HEK293 (cell line): ENCODE measurements around the gene TMEM184B.

Experiments
- CTCF ChIA-PET: fragments of 350-600 bp; formaldehyde crosslinking; extraction: SDS; loops from one replicate; lab custom pipeline; 2021; ENCODE audit warnings: antibody characterized with exemption; lab: Yijun Ruan, JAX
- POLR2A ChIA-PET: fragments of 300-600 bp; formaldehyde crosslinking; extraction: SDS; loops from one replicate; lab custom pipeline; 2020; ENCODE audit warnings: antibody characterized with exemption, inconsistent platforms; lab: Yijun Ruan, JAX
- H3K27ac ChIP-seq: fragments of 200-500 bp; sonication (Bioruptor generic); 2 replicates; pipeline ENCODE4 v1.5.1; 2014; ENCODE audit warnings: low read depth, low read length, control low read depth, inconsistent platforms; ENCODE audit errors: extremely low read depth
- H3K36me3 ChIP-seq, 2 experiments: fragments of 200-500 bp in 1 of 2; sonication (Bioruptor generic) in 1 of 2; 1 replicate in 1 of 2; 2 replicates in 1 of 2; pipeline ENCODE4 v1.5.1; 2014 to 2017; ENCODE audit warnings: inconsistent platforms in 2 of 2, low read length in 2 of 2; ENCODE audit not compliant: control insufficient read depth in 2 of 2, insufficient read depth in 1 of 2
- H3K4me1 ChIP-seq: fragments of 200-500 bp; sonication (Bioruptor generic); 2 replicates; pipeline ENCODE4 v1.5.1; 2014; ENCODE audit warnings: mild to moderate bottlenecking, low read length, inconsistent platforms; ENCODE audit not compliant: control insufficient read depth, insufficient read depth
- H3K4me3 ChIP-seq: 2 replicates; pipeline ENCODE4 v1.5.1; 2011; ENCODE audit warnings: low read depth, mild to moderate bottlenecking, control low read depth, low read length, moderate library complexity
- H3K9me3 ChIP-seq: fragments of 200-500 bp; sonication (Bioruptor generic); 2 replicates; pipeline ENCODE4 v1.5.1; 2014; ENCODE audit warnings: low read depth, low read length, inconsistent platforms; ENCODE audit not compliant: control insufficient read depth, insufficient read depth
- BCL11A ChIP-seq: fragments of 450-650 bp; formaldehyde crosslinking; IDR thresholded peaks from 2 replicates; pipeline ENCODE4 v1.5.1; 2016; ENCODE audit warnings: low read depth, missing biosample characterization, missing genetic modification characterization
- EGR2 ChIP-seq: fragments of 450-650 bp; formaldehyde crosslinking; IDR thresholded peaks from 2 replicates; pipeline ENCODE4 v1.5.1; 2016; ENCODE audit warnings: low read depth, missing biosample characterization, missing genetic modification characterization
- GLIS1 ChIP-seq: fragments of 450-650 bp; formaldehyde crosslinking; IDR thresholded peaks from 2 replicates; pipeline ENCODE4 v1.5.1; 2016; ENCODE audit warnings: missing biosample characterization, missing genetic modification characterization
- HOXC10 ChIP-seq: sonication (generic); formaldehyde crosslinking; IDR thresholded peaks from 2 replicates; pipeline ENCODE4 v1.8.1; 2023; ENCODE audit warnings: mild to moderate bottlenecking, missing genetic modification reagents
- SCRT1 ChIP-seq: fragments of 450-650 bp; formaldehyde crosslinking; IDR thresholded peaks from 2 replicates; pipeline ENCODE4 v1.5.1; 2016; ENCODE audit warnings: missing biosample characterization, missing genetic modification characterization, borderline replicate concordance
- WT1 ChIP-seq: fragments of 450-650 bp; formaldehyde crosslinking; IDR thresholded peaks from 2 replicates; pipeline ENCODE4 v1.5.1; 2016; ENCODE audit warnings: missing biosample characterization, missing genetic modification characterization
- ZBTB21 ChIP-seq: fragments of 450-650 bp; formaldehyde crosslinking; IDR thresholded peaks from 2 replicates; pipeline ENCODE4 v1.5.1; 2017; ENCODE audit warnings: missing biosample characterization, missing genetic modification characterization
- ZFHX2 ChIP-seq: fragments of 450-650 bp; formaldehyde crosslinking; conservative IDR thresholded peaks from 2 replicates; pipeline ENCODE4 v1.5.1; 2016; ENCODE audit warnings: missing biosample characterization, missing genetic modification characterization
- ZNF2 ChIP-seq: fragments of 450-650 bp; formaldehyde crosslinking; IDR thresholded peaks from 2 replicates; pipeline ENCODE4 v1.5.1; 2016; ENCODE audit warnings: missing biosample characterization, missing genetic modification characterization
- ZNF202 ChIP-seq: fragments of 450-650 bp; formaldehyde crosslinking; IDR thresholded peaks from 2 replicates; pipeline ENCODE4 v1.5.1; 2016; ENCODE audit warnings: missing biosample characterization, missing genetic modification characterization, borderline replicate concordance
- ZNF214 ChIP-seq: fragments of 450-650 bp; formaldehyde crosslinking; IDR thresholded peaks from 2 replicates; pipeline ENCODE4 v1.5.1; 2017; ENCODE audit warnings: missing biosample characterization, mild to moderate bottlenecking, missing genetic modification characterization, borderline replicate concordance
- ZNF221 ChIP-seq: fragments of 450-650 bp; formaldehyde crosslinking; IDR thresholded peaks from 2 replicates; pipeline ENCODE4 v1.5.1; 2017; ENCODE audit warnings: missing biosample characterization, missing genetic modification characterization, borderline replicate concordance
- ZNF223 ChIP-seq: fragments of 450-650 bp; formaldehyde crosslinking; IDR thresholded peaks from 2 replicates; pipeline ENCODE4 v1.5.1; 2016; ENCODE audit warnings: missing biosample characterization, missing genetic modification characterization
- ZNF239 ChIP-seq: fragments of 450-650 bp; formaldehyde crosslinking; IDR thresholded peaks from 2 replicates; pipeline ENCODE4 v1.5.1; 2016; ENCODE audit warnings: missing biosample characterization, missing genetic modification characterization
- ZNF426 ChIP-seq: fragments of 450-650 bp; formaldehyde crosslinking; IDR thresholded peaks from 2 replicates; pipeline ENCODE4 v1.5.1; 2017; ENCODE audit warnings: missing biosample characterization, missing genetic modification characterization, mild to moderate bottlenecking, inconsistent platforms, moderate library complexity
- ZNF473 ChIP-seq: fragments of 450-650 bp; formaldehyde crosslinking; IDR thresholded peaks from 2 replicates; pipeline ENCODE4 v1.5.1; 2017; ENCODE audit warnings: missing biosample characterization, missing genetic modification characterization
- ZNF529 ChIP-seq: fragments of 450-650 bp; formaldehyde crosslinking; IDR thresholded peaks from 2 replicates; pipeline ENCODE4 v1.5.1; 2017; ENCODE audit warnings: missing genetic modification characterization, missing biosample characterization; ENCODE audit not compliant: insufficient replicate concordance
- ZNF585B ChIP-seq: fragments of 450-650 bp; formaldehyde crosslinking; IDR thresholded peaks from 2 replicates; pipeline ENCODE4 v1.5.1; 2016; ENCODE audit warnings: missing biosample characterization, missing genetic modification characterization
- ZNF629 ChIP-seq: fragments of 450-650 bp; formaldehyde crosslinking; IDR thresholded peaks from 2 replicates; pipeline ENCODE4 v1.5.1; 2017; ENCODE audit warnings: missing biosample characterization, missing genetic modification characterization
- ZNF639 ChIP-seq: fragments of 450-650 bp; formaldehyde crosslinking; IDR thresholded peaks from 2 replicates; pipeline ENCODE4 v1.5.1; 2016; ENCODE audit warnings: missing biosample characterization, missing genetic modification characterization
- ZNF654 ChIP-seq: fragments of 450-650 bp; formaldehyde crosslinking; IDR thresholded peaks from 2 replicates; pipeline ENCODE4 v1.5.1; 2016; ENCODE audit warnings: low read depth, missing biosample characterization, missing genetic modification characterization
- ZNF670 ChIP-seq: fragments of 450-650 bp; formaldehyde crosslinking; IDR thresholded peaks from 2 replicates; pipeline ENCODE4 v1.5.1; 2016; ENCODE audit warnings: missing biosample characterization, missing genetic modification characterization, low read depth
- ZNF777 ChIP-seq: fragments of 450-650 bp; formaldehyde crosslinking; IDR thresholded peaks from 2 replicates; pipeline ENCODE4 v1.5.1; 2017; ENCODE audit warnings: missing biosample characterization, missing genetic modification characterization, borderline replicate concordance
- ZSCAN30 ChIP-seq: fragments of 450-650 bp; IDR thresholded peaks from 2 replicates; pipeline ENCODE4 v1.5.1; 2018; ENCODE audit warnings: missing biosample characterization, mild to moderate bottlenecking, missing genetic modification characterization, moderate library complexity
- TF ChIP-seq, protein P1 (sequence below): fragments of 450-650 bp; formaldehyde crosslinking; conservative IDR thresholded peaks from 2 replicates; pipeline ENCODE4 v1.5.1; 2016; ENCODE audit warnings: low read depth, missing biosample characterization, missing genetic modification characterization
- TF ChIP-seq, protein P2 (sequence below): fragments of 450-650 bp; formaldehyde crosslinking; IDR thresholded peaks from 2 replicates; pipeline ENCODE4 v1.5.1; 2016; ENCODE audit warnings: missing biosample characterization, missing genetic modification characterization, borderline replicate concordance

The TMEM184B gene

DNA sequence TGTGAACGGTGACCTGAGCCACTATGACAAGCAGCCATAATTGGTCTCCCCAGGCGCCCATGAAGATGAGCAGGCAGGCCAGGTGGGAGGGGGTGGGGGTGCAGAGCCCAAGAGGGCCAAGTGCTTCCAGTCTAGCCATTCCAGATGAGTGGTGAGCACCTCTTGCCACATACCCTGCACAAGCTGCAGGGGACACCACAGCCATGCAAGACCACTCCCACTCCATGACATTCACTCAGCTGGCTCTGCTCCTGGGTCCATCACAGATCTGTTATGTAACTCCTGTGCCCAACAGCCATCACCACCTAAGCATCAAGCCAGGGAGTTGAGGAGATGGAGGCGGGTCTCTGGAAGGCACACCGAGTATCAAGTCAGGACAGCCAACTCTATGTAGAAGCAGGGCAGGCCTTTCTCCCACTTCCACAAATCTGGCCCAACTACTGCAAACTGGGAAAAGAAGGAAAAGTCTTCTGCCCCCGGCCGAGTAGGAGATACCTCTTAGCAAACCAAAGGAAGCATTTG lies 8.4 kb downstream of the TMEM184B start:
- Histone ChIP-seq H3K27ac (no peak overlapping the region), H3K36me3 (peaks cover 0 to 25% of the 10 kb centered on the region in 2 experiments; a peak in 2 of 3 replicates), H3K4me3 (no peak overlapping the region), H3K9me3 (no peaks in the 10 kb centered on the region), H3K4me1 (no peaks in the 10 kb centered on the region)
- no peak for TF ChIP-seq ZBTB21 (tag by site-specific recombination)
- no peak for TF ChIP-seq ZNF639 (tag by site-specific recombination)
- no peak for TF ChIP-seq WT1 (tag by site-specific recombination)
- TF ChIP-seq SCRT1 (tag by site-specific recombination) = no peak
- TF ChIP-seq ZNF670 = no peak
- TF ChIP-seq, protein P1, sequence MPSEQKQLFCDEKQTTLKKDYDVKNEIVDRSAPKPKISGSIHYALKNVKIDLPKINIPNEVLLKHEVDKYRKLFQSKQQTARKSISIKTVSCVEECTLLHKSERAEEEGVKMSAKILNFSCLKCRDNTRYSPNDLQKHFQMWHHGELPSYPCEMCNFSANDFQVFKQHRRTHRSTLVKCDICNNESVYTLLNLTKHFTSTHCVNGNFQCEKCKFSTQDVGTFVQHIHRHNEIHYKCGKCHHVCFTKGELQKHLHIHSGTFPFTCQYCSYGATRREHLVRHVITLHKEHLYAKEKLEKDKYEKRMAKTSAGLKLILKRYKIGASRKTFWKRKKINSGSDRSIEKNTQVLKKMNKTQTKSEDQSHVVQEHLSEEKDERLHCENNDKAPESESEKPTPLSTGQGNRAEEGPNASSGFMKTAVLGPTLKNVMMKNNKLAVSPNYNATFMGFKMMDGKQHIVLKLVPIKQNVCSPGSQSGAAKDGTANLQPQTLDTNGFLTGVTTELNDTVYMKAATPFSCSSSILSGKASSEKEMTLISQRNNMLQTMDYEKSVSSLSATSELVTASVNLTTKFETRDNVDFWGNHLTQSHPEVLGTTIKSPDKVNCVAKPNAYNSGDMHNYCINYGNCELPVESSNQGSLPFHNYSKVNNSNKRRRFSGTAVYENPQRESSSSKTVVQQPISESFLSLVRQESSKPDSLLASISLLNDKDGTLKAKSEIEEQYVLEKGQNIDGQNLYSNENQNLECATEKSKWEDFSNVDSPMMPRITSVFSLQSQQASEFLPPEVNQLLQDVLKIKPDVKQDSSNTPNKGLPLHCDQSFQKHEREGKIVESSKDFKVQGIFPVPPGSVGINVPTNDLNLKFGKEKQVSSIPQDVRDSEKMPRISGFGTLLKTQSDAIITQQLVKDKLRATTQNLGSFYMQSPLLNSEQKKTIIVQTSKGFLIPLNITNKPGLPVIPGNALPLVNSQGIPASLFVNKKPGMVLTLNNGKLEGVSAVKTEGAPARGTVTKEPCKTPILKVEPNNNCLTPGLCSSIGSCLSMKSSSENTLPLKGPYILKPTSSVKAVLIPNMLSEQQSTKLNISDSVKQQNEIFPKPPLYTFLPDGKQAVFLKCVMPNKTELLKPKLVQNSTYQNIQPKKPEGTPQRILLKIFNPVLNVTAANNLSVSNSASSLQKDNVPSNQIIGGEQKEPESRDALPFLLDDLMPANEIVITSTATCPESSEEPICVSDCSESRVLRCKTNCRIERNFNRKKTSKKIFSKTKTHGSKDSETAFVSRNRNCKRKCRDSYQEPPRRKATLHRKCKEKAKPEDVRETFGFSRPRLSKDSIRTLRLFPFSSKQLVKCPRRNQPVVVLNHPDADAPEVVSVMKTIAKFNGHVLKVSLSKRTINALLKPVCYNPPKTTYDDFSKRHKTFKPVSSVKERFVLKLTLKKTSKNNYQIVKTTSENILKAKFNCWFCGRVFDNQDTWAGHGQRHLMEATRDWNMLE = no peak
- TF ChIP-seq ZNF223 (tag by site-specific recombination) = no peak
- TF ChIP-seq BCL11A (tag by site-specific recombination) = no peak
- TF ChIP-seq GLIS1 (tag by site-specific recombination) = no peak
- TF ChIP-seq ZNF629 (tag by site-specific recombination) = no peak
- CTCF ChIA-PET = no interaction called here
- POLR2A ChIA-PET = no interaction called here

DNA sequence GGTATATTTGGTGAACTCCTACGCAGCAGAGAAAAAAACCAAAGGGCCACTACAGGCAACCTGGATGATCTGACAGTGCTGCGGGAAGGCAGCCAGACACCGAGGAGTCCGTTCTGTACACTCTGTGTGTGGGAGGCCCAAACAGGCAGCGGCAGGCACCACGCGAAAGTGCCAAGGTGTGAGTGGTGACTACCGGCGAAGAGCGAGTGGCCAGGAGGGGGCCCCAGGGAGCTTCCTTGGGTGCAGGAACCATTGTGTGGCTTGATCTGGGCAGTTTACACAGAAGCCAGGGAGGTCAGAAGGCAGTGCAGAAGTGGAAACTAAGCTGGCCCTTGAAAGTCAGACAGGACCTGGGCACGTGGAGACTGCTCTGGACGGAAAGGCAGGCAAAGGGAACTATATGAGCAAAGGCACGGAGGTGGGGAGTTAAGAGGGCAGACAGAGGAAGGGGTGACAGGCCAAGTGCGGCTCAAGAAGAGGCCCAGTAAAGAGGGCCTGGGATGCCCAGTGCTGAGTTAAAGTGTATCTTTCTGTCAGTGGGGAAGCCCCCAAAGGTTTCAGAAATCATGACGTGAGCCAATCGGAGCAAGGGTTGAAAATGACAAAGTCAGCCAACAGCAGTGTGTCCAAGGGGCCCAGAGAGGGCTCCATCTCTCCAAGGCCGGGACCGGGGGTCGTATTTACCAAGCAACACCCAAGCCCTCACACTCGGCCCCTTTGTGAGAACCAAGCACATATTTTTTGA lies 10.6 kb downstream of the TMEM184B start:
- Histone ChIP-seq H3K4me1 (peaks cover 9% of the 10 kb centered on the region), H3K27ac (no peak overlapping the region)
- CTCF ChIA-PET = interaction anchor here (0.6 to 1.6 kb wide), 7 partner anchors 9 to 310 kb away, joined by 3 to 5 read pairs (median 3); no protein-coding TSS in a partner anchor
- TF ChIP-seq ZNF239 (no peak), HOXC10 (CRISPR knock-in tag) (no peak), ZNF529 (tag by site-specific recombination) (no peak), ZNF426 (tag by site-specific recombination) (no peak), ZNF473 (tag by site-specific recombination) (no peak), ZNF221 (tag by site-specific recombination) (no peak), ZFHX2 (tag by site-specific recombination) (peak; percentile 33; the same call in 1 of the 2 replicates), ZNF654 (tag by site-specific recombination) (peak; percentile 46), ZSCAN30 (tag by site-specific recombination) (no peak), ZNF585B (tag by site-specific recombination) (no peak), ZNF214 (tag by site-specific recombination) (no peak), ZNF202 (tag by site-specific recombination) (no peak), EGR2 (tag by site-specific recombination) (peak; percentile 58; the same call in 1 of the 2 replicates), GLIS1 (tag by site-specific recombination) (peak; percentile 25; the same call in 1 of the 2 replicates), ZNF2 (tag by site-specific recombination) (no peak), ZNF777 (tag by site-specific recombination) (no peak)
- TF ChIP-seq, protein P2, sequence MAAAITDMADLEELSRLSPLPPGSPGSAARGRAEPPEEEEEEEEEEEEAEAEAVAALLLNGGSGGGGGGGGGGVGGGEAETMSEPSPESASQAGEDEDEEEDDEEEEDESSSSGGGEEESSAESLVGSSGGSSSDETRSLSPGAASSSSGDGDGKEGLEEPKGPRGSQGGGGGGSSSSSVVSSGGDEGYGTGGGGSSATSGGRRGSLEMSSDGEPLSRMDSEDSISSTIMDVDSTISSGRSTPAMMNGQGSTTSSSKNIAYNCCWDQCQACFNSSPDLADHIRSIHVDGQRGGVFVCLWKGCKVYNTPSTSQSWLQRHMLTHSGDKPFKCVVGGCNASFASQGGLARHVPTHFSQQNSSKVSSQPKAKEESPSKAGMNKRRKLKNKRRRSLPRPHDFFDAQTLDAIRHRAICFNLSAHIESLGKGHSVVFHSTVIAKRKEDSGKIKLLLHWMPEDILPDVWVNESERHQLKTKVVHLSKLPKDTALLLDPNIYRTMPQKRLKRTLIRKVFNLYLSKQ = no peak

More for the DNA sequence above, 10.6 kb downstream of the TMEM184B start:
- Histone ChIP-seq H3K9me3 (no peaks in the 10 kb centered on the region), H3K36me3 (peaks cover 0 to 25% of the 10 kb centered on the region in 2 experiments; a peak in 2 of 3 replicates), H3K4me3 (no peak overlapping the region)
- POLR2A ChIA-PET = no interaction called here
